HEK293 (cell line): ENCODE data around the gene IGIP.

Experiments
- BCL11A ChIP-seq: fragments of 450-650 bp; formaldehyde crosslinking; IDR thresholded peaks from 2 replicates; pipeline ENCODE4 v1.5.1; 2016; ENCODE audit warnings: low read depth, missing biosample characterization, missing genetic modification characterization
- GLIS1 ChIP-seq: fragments of 450-650 bp; formaldehyde crosslinking; IDR thresholded peaks from 2 replicates; pipeline ENCODE4 v1.5.1; 2016; ENCODE audit warnings: missing biosample characterization, missing genetic modification characterization
- KLF10 ChIP-seq: fragments of 450-650 bp; IDR thresholded peaks from 2 replicates; pipeline ENCODE4 v1.5.1; 2018; ENCODE audit warnings: missing biosample characterization, mild to moderate bottlenecking, missing genetic modification characterization
- MEIS1 ChIP-seq: sonication (generic); formaldehyde crosslinking; IDR thresholded peaks from 2 replicates; pipeline ENCODE4 v1.8.1; 2022; ENCODE audit warnings: missing genetic modification reagents, mild to moderate bottlenecking, borderline replicate concordance
- REPIN1 ChIP-seq: fragments of 450-650 bp; formaldehyde crosslinking; IDR thresholded peaks from 2 replicates; pipeline ENCODE4 v1.5.1; 2017; ENCODE audit warnings: missing biosample characterization, missing genetic modification characterization, low read depth
- SP3 ChIP-seq: fragments of 450-650 bp; formaldehyde crosslinking; IDR thresholded peaks from 2 replicates; pipeline ENCODE4 v1.5.1; 2016; ENCODE audit warnings: missing biosample characterization, missing genetic modification characterization
- YY1 ChIP-seq: fragments of 450-650 bp; formaldehyde crosslinking; IDR thresholded peaks from 2 replicates; pipeline ENCODE4 v1.5.1; 2018; ENCODE audit warnings: missing biosample characterization, missing genetic modification characterization
- ZBTB1 ChIP-seq: fragments of 450-650 bp; formaldehyde crosslinking; IDR thresholded peaks from 2 replicates; pipeline ENCODE4 v1.5.1; 2016; ENCODE audit warnings: missing biosample characterization, missing genetic modification characterization
- ZBTB17 ChIP-seq: fragments of 450-650 bp; formaldehyde crosslinking; IDR thresholded peaks from 2 replicates; pipeline ENCODE4 v1.5.1; 2016; ENCODE audit warnings: missing biosample characterization, missing genetic modification characterization
- ZBTB21 ChIP-seq: fragments of 450-650 bp; formaldehyde crosslinking; IDR thresholded peaks from 2 replicates; pipeline ENCODE4 v1.5.1; 2017; ENCODE audit warnings: missing biosample characterization, missing genetic modification characterization
- ZBTB7A ChIP-seq: fragments of 450-650 bp; formaldehyde crosslinking; IDR thresholded peaks from 2 replicates; pipeline ENCODE4 v1.5.1; 2016; ENCODE audit warnings: low read depth, missing biosample characterization, missing genetic modification characterization
- ZFHX2 ChIP-seq: fragments of 450-650 bp; formaldehyde crosslinking; conservative IDR thresholded peaks from 2 replicates; pipeline ENCODE4 v1.5.1; 2016; ENCODE audit warnings: missing biosample characterization, missing genetic modification characterization
- ZFP37 ChIP-seq: fragments of 450-650 bp; formaldehyde crosslinking; IDR thresholded peaks from 2 replicates; pipeline ENCODE4 v1.5.1; 2016; ENCODE audit warnings: missing biosample characterization, missing genetic modification characterization
- ZFP41 ChIP-seq: fragments of 450-650 bp; formaldehyde crosslinking; IDR thresholded peaks from 2 replicates; pipeline ENCODE4 v1.5.1; 2016; ENCODE audit warnings: missing biosample characterization, missing genetic modification characterization, borderline replicate concordance
- ZNF174 ChIP-seq: fragments of 450-650 bp; formaldehyde crosslinking; IDR thresholded peaks from 2 replicates; pipeline ENCODE4 v1.5.0; 2017; ENCODE audit warnings: missing biosample characterization, mild to moderate bottlenecking, missing genetic modification characterization
- ZNF175 ChIP-seq: fragments of 450-650 bp; formaldehyde crosslinking; IDR thresholded peaks from 2 replicates; pipeline ENCODE4 v1.5.1; 2016; ENCODE audit warnings: missing biosample characterization, missing genetic modification characterization
- ZNF2 ChIP-seq: fragments of 450-650 bp; formaldehyde crosslinking; IDR thresholded peaks from 2 replicates; pipeline ENCODE4 v1.5.1; 2016; ENCODE audit warnings: missing biosample characterization, missing genetic modification characterization
- ZNF266 ChIP-seq: fragments of 450-650 bp; formaldehyde crosslinking; IDR thresholded peaks from 2 replicates; pipeline ENCODE4 v1.5.1; 2016; ENCODE audit warnings: missing biosample characterization, missing genetic modification characterization, low read depth
- ZNF302 ChIP-seq: fragments of 450-650 bp; formaldehyde crosslinking; IDR thresholded peaks from 2 replicates; pipeline ENCODE4 v1.5.1; 2016; ENCODE audit warnings: missing biosample characterization, missing genetic modification characterization, low read depth
- ZNF366 ChIP-seq: fragments of 450-650 bp; formaldehyde crosslinking; conservative IDR thresholded peaks from 2 replicates; pipeline ENCODE4 v1.5.1; 2016; ENCODE audit warnings: missing biosample characterization, missing genetic modification characterization
- ZNF404 ChIP-seq: fragments of 450-650 bp; formaldehyde crosslinking; IDR thresholded peaks from 2 replicates; pipeline ENCODE4 v1.5.1; 2017; ENCODE audit warnings: missing biosample characterization, missing genetic modification characterization
- ZNF423 ChIP-seq: fragments of 450-650 bp; formaldehyde crosslinking; IDR thresholded peaks from 2 replicates; pipeline ENCODE4 v1.5.1; 2016; ENCODE audit warnings: missing biosample characterization, missing genetic modification characterization
- ZNF433 ChIP-seq: fragments of 450-650 bp; formaldehyde crosslinking; IDR thresholded peaks from 2 replicates; pipeline ENCODE4 v1.5.1; 2016; ENCODE audit warnings: missing biosample characterization, missing genetic modification characterization, low read depth
- ZNF501 ChIP-seq: fragments of 450-650 bp; formaldehyde crosslinking; IDR thresholded peaks from 2 replicates; pipeline ENCODE4 v1.5.1; 2016; ENCODE audit warnings: missing biosample characterization, missing genetic modification characterization
- ZNF510 ChIP-seq: fragments of 450-650 bp; formaldehyde crosslinking; IDR thresholded peaks from 2 replicates; pipeline ENCODE4 v1.5.1; 2018; ENCODE audit warnings: mild to moderate bottlenecking, missing genetic modification characterization, missing biosample characterization; ENCODE audit not compliant: insufficient replicate concordance
- ZNF529 ChIP-seq: fragments of 450-650 bp; formaldehyde crosslinking; IDR thresholded peaks from 2 replicates; pipeline ENCODE4 v1.5.1; 2017; ENCODE audit warnings: missing genetic modification characterization, missing biosample characterization; ENCODE audit not compliant: insufficient replicate concordance
- ZNF664 ChIP-seq: fragments of 450-650 bp; formaldehyde crosslinking; IDR thresholded peaks from 2 replicates; pipeline ENCODE4 v1.5.1; 2016; ENCODE audit warnings: missing biosample characterization, missing genetic modification characterization
- ZNF677 ChIP-seq: fragments of 450-650 bp; IDR thresholded peaks from 2 replicates; pipeline ENCODE4 v1.5.0; 2018; ENCODE audit warnings: missing biosample characterization, mild to moderate bottlenecking, missing genetic modification characterization, moderate library complexity
- ZNF707 ChIP-seq: fragments of 450-650 bp; formaldehyde crosslinking; IDR thresholded peaks from 2 replicates; pipeline ENCODE4 v1.5.1; 2016; ENCODE audit warnings: missing biosample characterization, missing genetic modification characterization
- ZNF747 ChIP-seq: fragments of 450-650 bp; formaldehyde crosslinking; IDR thresholded peaks from 2 replicates; pipeline ENCODE4 v1.5.1; 2016; ENCODE audit warnings: missing biosample characterization, missing genetic modification characterization
- ZNF76 ChIP-seq: fragments of 450-650 bp; formaldehyde crosslinking; IDR thresholded peaks from 2 replicates; pipeline ENCODE4; 2016; ENCODE audit warnings: low read depth, missing biosample characterization, missing genetic modification characterization, borderline replicate concordance
- ZNF785 ChIP-seq: fragments of 450-650 bp; formaldehyde crosslinking; IDR thresholded peaks from 2 replicates; pipeline ENCODE4 v1.5.1; 2016; ENCODE audit warnings: missing biosample characterization, missing genetic modification characterization
- ZSCAN16 ChIP-seq: fragments of 450-650 bp; formaldehyde crosslinking; IDR thresholded peaks from 2 replicates; pipeline ENCODE4 v1.5.1; 2016; ENCODE audit warnings: missing biosample characterization, missing genetic modification characterization
- ZXDB ChIP-seq: fragments of 450-650 bp; formaldehyde crosslinking; IDR thresholded peaks from 2 replicates; pipeline ENCODE4 v1.5.1; 2016; ENCODE audit warnings: missing biosample characterization, missing genetic modification characterization
- TF ChIP-seq, protein P1 (sequence below): fragments of 450-650 bp; formaldehyde crosslinking; conservative IDR thresholded peaks from 2 replicates; pipeline ENCODE4 v1.5.1; 2016; ENCODE audit warnings: low read depth, missing biosample characterization, missing genetic modification characterization
- TF ChIP-seq, protein P2 (sequence below): fragments of 450-650 bp; IDR thresholded peaks from 2 replicates; pipeline ENCODE4 v1.5.1; 2018; ENCODE audit warnings: missing biosample characterization, mild to moderate bottlenecking, missing genetic modification characterization
- TF ChIP-seq, protein P3 (sequence below): fragments of 450-650 bp; formaldehyde crosslinking; IDR thresholded peaks from 2 replicates; pipeline ENCODE4 v1.5.1; 2017; ENCODE audit warnings: missing biosample characterization, missing genetic modification characterization

The IGIP gene

DNA sequence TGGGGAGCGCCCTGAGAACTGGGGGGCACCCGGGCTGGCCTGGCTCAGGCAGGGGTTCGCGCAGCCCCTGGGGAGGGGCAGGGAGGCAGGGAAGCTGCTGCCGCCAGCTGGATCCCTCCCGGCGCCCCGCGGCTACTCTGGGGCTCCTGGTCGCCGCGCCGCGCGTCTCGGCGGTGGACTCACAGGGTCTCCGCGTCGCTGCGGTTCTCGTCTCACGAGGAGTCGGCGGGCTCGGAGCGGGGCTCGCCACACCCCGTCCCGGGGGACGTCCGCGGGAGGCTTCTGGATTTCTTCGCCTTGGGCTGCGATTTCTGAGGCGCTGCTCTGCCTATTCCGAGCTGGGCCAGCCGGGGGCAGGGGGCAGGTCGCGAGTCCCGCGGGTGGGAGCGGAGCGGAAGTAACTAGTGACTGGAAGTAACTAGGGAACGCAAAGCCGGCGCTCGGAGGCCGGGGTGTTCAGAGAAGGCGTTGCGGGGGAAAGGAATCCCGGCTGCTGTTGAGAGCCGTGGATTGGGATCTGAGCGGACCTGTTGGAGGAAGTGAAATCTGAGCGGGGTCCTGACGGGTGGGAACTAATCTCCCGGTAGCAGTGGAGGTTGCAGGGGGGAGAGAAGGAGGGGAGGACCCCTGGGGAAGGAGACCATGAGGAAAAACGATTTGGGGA lies 49.8 kb downstream of the IGIP start (continued):
- TF ChIP-seq, protein P1, sequence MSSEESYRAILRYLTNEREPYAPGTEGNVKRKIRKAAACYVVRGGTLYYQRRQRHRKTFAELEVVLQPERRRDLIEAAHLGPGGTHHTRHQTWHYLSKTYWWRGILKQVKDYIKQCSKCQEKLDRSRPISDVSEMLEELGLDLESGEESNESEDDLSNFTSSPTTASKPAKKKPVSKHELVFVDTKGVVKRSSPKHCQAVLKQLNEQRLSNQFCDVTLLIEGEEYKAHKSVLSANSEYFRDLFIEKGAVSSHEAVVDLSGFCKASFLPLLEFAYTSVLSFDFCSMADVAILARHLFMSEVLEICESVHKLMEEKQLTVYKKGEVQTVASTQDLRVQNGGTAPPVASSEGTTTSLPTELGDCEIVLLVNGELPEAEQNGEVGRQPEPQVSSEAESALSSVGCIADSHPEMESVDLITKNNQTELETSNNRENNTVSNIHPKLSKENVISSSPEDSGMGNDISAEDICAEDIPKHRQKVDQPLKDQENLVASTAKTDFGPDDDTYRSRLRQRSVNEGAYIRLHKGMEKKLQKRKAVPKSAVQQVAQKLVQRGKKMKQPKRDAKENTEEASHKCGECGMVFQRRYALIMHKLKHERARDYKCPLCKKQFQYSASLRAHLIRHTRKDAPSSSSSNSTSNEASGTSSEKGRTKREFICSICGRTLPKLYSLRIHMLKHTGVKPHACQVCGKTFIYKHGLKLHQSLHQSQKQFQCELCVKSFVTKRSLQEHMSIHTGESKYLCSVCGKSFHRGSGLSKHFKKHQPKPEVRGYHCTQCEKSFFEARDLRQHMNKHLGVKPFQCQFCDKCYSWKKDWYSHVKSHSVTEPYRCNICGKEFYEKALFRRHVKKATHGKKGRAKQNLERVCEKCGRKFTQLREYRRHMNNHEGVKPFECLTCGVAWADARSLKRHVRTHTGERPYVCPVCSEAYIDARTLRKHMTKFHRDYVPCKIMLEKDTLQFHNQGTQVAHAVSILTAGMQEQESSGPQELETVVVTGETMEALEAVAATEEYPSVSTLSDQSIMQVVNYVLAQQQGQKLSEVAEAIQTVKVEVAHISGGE, result peak; percentile 99
- no peak for TF ChIP-seq ZFP41 (tag by site-specific recombination)
- TF ChIP-seq ZNF366, result peak; percentile 42; the same call in 1 of the 2 replicates
- TF ChIP-seq ZNF423 (tag by site-specific recombination), result peak; percentile 83
- no peak for TF ChIP-seq ZNF433 (tag by site-specific recombination)
- peak; percentile 84 for TF ChIP-seq ZFHX2 (tag by site-specific recombination)
- peak; percentile 78 for TF ChIP-seq ZXDB (tag by site-specific recombination)
- no peak for TF ChIP-seq ZNF302 (tag by site-specific recombination)
- TF ChIP-seq ZNF529, result no peak
- peak; percentile 15 for TF ChIP-seq ZBTB7A (tag by site-specific recombination)
- TF ChIP-seq ZFP37, result 0 out of 2 replicates have a peak, but pooled peaks have one; percentile 15
- TF ChIP-seq ZNF677 (tag by site-specific recombination), result no peak
- no peak for TF ChIP-seq ZBTB1 (tag by site-specific recombination)
- TF ChIP-seq ZNF501 (tag by site-specific recombination), result no peak; the same call in 1 of the 2 replicates
- no peak for TF ChIP-seq ZNF785 (tag by site-specific recombination)
- no peak; the same call in 1 of the 2 replicates for TF ChIP-seq YY1 (tag by site-specific recombination)
- no peak for TF ChIP-seq ZNF747 (tag by site-specific recombination)
- no peak for TF ChIP-seq ZNF175 (tag by site-specific recombination)
- TF ChIP-seq, protein P2, sequence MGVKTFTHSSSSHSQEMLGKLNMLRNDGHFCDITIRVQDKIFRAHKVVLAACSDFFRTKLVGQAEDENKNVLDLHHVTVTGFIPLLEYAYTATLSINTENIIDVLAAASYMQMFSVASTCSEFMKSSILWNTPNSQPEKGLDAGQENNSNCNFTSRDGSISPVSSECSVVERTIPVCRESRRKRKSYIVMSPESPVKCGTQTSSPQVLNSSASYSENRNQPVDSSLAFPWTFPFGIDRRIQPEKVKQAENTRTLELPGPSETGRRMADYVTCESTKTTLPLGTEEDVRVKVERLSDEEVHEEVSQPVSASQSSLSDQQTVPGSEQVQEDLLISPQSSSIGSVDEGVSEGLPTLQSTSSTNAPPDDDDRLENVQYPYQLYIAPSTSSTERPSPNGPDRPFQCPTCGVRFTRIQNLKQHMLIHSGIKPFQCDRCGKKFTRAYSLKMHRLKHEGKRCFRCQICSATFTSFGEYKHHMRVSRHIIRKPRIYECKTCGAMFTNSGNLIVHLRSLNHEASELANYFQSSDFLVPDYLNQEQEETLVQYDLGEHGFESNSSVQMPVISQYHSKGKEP, result no peak
- TF ChIP-seq, protein P3, sequence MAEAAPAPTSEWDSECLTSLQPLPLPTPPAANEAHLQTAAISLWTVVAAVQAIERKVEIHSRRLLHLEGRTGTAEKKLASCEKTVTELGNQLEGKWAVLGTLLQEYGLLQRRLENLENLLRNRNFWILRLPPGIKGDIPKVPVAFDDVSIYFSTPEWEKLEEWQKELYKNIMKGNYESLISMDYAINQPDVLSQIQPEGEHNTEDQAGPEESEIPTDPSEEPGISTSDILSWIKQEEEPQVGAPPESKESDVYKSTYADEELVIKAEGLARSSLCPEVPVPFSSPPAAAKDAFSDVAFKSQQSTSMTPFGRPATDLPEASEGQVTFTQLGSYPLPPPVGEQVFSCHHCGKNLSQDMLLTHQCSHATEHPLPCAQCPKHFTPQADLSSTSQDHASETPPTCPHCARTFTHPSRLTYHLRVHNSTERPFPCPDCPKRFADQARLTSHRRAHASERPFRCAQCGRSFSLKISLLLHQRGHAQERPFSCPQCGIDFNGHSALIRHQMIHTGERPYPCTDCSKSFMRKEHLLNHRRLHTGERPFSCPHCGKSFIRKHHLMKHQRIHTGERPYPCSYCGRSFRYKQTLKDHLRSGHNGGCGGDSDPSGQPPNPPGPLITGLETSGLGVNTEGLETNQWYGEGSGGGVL (tag by site-specific recombination), result peak; percentile 72
- TF ChIP-seq ZBTB21 (tag by site-specific recombination), result no peak; the same call in 1 of the 2 replicates
- TF ChIP-seq ZNF404, result no peak
- no peak for TF ChIP-seq REPIN1
- no peak for TF ChIP-seq ZNF707 (tag by site-specific recombination)
- no peak for TF ChIP-seq ZNF664 (tag by site-specific recombination)
- no peak for TF ChIP-seq ZNF510 (tag by site-specific recombination)
- no peak for TF ChIP-seq ZNF266
- no peak for TF ChIP-seq BCL11A (tag by site-specific recombination)
- no peak for TF ChIP-seq MEIS1 (CRISPR knock-in tag)
- peak; percentile 90 for TF ChIP-seq GLIS1
- TF ChIP-seq ZBTB17 (tag by site-specific recombination), result peak; percentile 81
- no peak for TF ChIP-seq KLF10 (tag by site-specific recombination)
- TF ChIP-seq ZNF2 (tag by site-specific recombination), result 0 out of 2 replicates have a peak, but pooled peaks have one; percentile 37
- TF ChIP-seq ZNF76, result no peak
- no peak for TF ChIP-seq SP3
- TF ChIP-seq ZNF174, result no peak
- TF ChIP-seq ZSCAN16 (tag by site-specific recombination), result no peak
